Activated CD4-positive, alpha-beta T cell treated with anti-CD3 and anti-CD28 coated beads, Interleukin-2, amount 50 U/mL, for 24 hours (primary cell): ENCODE data around the gene OTULIN.
A peak's percentile ranks its signal among the peaks of the same experiment; 100 is the strongest.

Experiments used
- DNase-seq, 2 donors: peaks; one replicate each; pipeline ENCODE4 v3.0.0-alpha.2; 2020; ENCODE audit warnings: low read depth in 1 of 2, low spot score in 1 of 2

OTULIN gene

GRCh38 chr5:14718778-14719177 lies 54.3 kb downstream of the OTULIN start:
- no peak for DNase-seq

GRCh38 chr5:14720236-14720923 lies 55.9 kb downstream of the OTULIN start:
- DNase-seq, result no peak

DNA sequence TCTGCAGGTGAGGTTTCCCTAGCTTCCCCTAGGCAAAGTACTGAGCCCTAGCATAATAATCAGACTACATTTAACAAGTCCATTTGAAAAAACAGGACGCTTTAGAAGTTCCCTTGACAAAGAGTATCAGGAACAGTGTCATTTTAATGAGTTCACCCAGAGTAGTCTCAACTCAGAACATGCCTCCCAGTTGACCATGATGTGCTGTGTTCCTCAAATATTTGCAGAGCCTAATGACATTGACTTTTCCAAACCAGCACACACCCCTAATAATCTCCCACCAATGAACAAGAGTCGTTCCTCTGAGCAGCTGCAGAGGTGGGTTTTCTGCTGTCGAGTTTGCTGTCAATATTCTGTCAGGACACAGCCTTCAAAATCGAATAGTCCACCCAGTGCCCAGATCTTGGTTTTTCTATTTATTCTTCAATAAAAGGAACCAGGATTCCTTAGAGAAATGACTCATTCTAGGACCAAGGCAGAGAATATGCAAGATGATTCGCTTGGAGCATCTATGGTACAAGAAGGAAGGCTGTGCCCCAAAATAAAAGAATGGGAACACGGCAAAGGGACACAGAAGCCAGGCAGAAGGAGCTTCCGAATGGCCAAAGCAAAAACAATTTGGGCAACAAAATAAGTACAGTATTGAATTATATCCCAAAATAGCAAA lies 57.6 kb downstream of the OTULIN start:
- no peak for DNase-seq

- DNase-seq, result no peak
These were observed 58.4 kb downstream of the OTULIN start for GRCh38 chr5:14722923-14723322.

DNA sequence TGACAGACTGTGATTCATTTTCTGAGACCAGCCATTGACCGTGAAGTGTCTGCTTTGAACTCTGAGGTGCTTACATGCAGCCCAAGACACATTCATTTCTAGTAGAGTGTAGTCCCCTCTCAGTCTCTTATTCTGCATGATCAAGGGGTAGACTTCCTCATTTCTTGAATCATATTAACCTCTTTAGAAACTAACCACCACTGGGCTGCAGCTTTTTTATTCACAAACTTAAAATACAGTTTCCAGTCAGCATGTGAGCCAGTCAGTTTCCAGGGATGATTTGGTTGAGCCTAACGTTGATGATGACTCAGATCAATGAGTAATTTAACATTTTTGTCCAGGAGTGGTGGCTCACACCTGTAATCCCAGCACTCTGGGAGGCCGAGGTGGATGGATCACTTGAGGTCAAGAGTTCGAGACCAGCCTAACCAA lies 59.2 kb downstream of the OTULIN start:
- DNase-seq, result no peak

- no peak for DNase-seq
These were observed 60.1 kb downstream of the OTULIN start for GRCh38 chr5:14724633-14725032.

DNA sequence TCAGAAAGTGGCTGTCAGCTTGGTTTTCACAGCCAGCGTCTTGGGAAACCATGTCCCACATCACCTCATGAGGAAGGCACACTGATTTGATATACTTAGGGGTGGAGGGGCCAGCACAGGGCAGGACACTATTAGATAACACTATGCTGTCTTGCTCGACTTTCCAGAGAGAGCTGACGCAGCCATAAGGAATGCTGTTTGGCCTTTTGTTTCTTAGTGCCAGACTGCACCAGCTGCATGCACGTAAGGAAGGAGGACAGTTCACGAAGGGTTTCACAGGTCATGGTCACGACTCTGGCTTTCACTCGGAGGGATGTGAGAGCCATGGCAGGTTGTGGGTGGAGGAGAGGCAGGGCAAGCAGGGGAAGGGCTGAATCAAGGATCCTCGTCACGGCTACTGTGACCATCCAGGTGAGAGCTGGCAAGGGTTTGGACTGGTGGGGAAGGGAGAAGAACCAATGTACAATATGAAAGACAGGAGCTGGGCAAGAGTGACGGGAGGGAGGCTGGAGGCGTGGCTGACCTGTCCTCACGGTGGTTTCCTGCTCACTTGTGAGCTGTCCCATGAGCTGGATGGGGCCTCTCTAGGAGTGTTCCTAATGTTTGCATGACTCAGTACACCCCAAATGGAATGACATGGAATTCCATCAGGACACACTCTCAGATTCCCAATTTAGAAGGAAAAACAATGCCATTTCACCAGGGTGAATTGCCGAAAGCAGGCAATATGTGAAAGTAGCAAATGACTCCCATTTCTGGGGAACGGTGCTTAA lies 61.7 kb downstream of the OTULIN start:
- no peak for DNase-seq

- peak; percentile 51 to 65 for DNase-seq
These were observed 62.9 kb downstream of the OTULIN start for GRCh38 chr5:14727428-14727865.

GRCh38 chr5:14727928-14728458 lies 63.5 kb downstream of the OTULIN start:
- no peak for DNase-seq

DNA sequence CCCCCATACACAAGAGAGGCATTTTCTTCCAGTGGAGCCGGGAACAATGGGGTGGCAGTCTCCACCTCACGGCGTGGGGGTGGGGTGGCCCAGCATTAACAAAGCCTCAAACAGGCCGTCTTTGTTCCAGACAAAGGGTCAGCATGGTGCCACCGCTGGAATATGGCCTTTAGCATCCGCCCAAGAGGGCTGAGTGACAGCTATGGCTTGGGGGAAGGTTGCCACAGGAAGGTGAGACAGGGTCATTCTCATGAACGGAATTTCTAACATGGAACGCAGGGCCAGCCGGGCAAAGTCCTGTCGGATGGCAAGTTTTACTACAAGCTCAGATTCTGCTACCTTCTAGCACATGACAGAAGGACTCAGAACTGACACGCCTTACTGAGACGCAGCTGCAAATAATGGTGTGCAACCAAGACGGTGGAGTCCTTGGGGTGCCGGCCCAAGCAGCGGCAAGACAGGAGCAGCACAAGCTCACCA lies 64.0 kb downstream of the OTULIN start:
- DNase-seq, result no peak

- DNase-seq, result no peak
These were observed 65.2 kb downstream of the OTULIN start for GRCh38 chr5:14729448-14730385.

DNA sequence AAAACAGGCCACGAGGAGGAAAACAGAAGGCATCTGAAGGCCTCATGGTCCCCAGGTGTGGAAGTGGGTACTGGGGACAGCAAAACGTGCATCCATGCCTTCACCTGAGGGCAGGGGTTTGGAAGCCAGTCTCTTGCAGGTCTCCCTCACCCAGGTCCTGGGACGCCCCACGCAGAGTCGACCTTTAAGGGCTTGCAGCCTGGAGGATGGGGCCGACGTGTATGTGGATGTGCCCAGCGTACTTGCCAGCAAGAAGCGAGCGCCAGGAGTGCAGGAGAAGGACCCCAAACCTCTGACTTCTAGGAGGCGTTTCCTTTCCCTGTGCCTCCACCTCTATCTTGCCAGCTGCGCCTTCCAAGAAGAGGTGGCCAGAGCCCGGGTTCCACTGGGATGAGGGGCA lies 65.9 kb downstream of the OTULIN start:
- no peak for DNase-seq

- DNase-seq, result no peak
These were observed 66.4 kb downstream of the OTULIN start for GRCh38 chr5:14730881-14731280.

DNA sequence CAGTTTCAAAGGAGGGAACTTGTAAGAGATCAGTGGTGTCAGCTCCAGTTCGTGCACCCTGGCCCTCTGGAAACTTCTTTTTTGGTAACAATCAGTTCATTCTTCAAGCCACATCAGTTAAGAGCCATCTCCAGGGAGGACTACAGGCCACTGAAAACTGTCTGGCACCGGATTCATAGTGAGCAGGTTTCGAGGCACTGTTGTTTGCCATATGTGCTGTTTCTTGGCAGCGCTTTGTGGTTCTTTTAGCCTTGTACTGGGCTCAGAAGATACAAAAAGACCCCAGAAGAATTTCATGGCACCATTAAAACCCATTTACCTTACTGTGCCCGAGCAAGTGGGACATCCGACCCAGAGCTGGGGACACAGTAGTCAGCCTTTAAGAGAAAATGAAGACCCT lies 68.5 kb downstream of the OTULIN start:
- DNase-seq, result no peak

GRCh38 chr5:14733661-14734060 lies 69.1 kb downstream of the OTULIN start:
- no peak for DNase-seq

DNA sequence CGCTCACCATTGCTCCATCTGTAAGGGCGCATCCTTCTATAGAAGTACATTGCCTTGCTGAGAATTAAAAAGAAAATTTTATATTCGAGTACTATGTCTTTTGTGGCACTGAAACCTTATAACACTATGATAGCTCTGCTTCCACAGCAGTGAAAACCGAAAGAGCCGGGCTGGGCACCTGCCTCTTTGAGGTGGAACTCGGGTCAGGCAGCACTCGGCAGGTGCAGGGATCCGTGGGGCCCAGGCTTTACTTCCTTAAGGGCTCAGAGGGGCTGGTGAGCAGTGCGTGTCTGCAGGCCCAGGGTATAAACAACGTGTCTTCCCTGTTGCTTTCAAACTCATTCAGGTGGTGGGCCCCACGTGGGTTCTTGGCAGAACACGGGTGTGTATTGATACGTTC lies 69.9 kb downstream of the OTULIN start:
- no peak for DNase-seq

- no peak for DNase-seq
These were observed 71.4 kb downstream of the OTULIN start for GRCh38 chr5:14735944-14736343.

- DNase-seq, result no peak
These were observed 72.8 kb downstream of the OTULIN start for GRCh38 chr5:14737291-14737690.

GRCh38 chr5:14738050-14738449 lies 73.5 kb downstream of the OTULIN start:
- DNase-seq, result no peak

DNA sequence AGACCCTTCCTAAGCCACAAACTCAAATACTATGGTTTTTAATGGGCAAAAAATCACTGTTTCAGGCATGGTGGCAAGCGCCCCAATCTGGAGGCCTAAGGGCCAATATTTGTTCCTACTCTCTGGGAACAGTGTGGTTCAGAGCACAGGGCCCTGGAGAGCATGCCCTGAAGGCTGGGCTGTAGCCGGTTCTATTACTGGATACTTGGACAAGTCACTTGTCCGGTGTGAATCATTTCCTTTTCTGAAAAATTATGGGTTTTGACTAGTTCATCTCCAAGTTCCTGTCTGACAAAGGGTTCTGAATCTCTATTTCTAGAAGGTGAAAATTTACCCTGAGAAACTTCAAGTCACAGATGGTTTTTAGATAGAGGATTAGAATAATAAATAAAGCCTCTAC lies 75.0 kb downstream of the OTULIN start:
- no peak for DNase-seq

DNA sequence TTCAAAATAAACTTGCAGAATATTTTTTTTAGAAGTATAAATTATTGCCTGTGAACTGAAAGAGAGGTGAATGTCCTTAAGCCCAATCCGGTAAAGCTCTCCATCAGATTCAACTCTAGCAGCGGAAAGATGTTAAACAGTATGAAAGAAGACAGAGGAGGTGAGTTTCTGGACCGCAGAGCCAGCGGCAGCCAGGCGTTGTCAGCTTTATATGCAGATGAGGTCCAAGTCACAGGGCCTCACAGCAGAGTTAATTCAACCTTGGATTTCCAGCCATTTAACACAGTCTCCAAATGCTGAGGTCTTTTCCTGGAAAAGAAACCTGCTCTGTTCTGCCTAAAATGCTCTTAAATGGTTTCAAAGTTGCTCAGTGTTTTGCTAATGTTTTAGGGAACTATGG lies 75.5 kb downstream of the OTULIN start:
- no peak for DNase-seq
